A549 treated with dexamethasone at 1 μM for 4 hours (cell line): ENCODE data around the gene CNTNAP1. TPM values are rescaled to one million over a fixed set of nuclear protein-coding genes. Genes with fewer than 3 reads are reported as not detected.

Source experiments
- total RNA-seq: library from RNA; stranded (reverse); fragments of 200-300 nt; extraction: Qiagen RNA extraction; gene quantifications from 5 replicates; pipeline ENCODE4 v1.2.3, GENCODE V29; 2022

CNTNAP1 gene
- total RNA-seq = 3.8 to 6.0 TPM (median 5.8 TPM) in 5 replicates

DNA sequence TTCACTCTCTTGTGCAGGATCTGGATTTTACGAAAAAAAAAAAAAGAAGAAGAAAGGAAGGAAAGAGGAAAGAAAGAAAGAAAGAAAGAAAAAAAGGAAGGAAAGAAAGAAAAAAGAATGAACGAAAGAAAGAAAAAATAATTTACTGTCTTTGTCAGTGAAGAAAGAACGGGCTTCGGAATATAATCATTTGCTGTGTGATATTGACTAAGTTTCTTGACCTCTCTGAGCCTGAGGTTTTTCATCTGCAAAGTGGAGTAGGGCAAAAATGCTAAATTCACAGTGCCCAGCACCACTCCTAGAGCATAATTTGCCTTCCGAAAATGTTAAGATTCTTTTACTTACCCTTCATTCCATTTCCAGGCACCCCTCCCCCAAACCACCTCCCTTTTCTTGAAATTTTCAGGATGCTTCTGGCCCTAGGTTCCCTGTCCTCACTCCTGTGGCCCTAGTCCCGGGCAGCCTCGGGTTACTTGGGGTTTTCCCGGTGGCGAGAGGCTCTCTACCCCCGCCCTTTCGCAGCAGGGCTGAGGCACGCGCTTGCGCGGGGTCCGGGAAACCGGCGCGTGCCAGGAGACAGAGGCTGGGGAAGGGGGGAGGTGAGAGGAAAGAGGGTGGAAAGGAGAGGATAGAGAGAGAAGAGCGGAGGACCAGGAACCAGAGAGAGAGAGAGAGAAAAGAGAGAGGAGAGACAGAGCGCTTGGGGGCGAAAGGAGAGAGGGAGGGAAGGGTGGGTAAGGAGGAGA lies at the start of gene CNTNAP1:
CNTNAP1 (plus strand) TSS at position 556 of the 746 bp plus-strand sequence. CDS start 299 bp downstream, outside the sequence.

DNA sequence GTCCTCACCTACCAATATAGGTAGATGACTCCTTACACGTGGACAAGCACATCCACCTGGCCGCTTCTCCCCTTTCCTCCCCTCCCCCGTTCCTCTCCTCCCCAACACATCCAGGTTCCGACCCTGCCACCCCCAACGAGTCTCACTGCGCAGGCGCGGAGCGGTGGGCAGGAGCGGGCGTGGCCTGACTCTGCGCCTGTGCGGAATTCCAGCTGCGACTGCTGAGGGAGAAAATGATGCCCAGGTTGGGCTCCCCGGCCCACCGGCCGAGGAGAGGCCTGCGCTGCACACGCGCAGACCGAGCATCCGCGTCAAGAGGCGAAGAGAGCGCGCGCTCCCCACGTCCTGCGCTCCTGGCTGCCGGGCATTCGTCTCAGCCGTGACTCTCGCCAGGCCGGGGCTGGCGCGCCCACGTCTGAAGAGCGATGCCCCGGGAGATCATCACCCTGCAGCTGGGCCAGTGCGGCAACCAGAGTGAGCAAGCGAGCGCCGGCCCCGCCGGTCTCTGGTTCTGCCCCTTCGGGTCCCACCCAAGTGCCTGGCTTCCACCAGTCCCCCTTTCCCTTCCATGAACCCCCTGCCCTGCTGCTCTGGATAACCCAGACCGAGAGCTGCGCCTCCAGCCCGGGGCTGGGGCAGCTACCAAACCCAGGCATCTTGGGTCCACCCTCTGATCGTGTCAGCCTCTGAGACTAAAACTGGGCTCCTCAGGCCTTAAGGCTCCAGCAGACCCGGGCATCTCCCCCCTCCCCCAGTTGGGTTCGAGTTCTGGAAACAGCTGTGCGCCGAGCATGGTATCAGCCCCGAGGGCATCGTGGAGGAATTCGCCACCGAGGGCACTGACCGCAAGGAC lies 23.0 kb upstream of the CNTNAP1 start, which contains the start of gene TUBG2:
TUBG2 (plus strand) TSS at position 206 of the 853 bp plus-strand sequence; CDS start at position 426, 220 bp downstream.

DNA sequence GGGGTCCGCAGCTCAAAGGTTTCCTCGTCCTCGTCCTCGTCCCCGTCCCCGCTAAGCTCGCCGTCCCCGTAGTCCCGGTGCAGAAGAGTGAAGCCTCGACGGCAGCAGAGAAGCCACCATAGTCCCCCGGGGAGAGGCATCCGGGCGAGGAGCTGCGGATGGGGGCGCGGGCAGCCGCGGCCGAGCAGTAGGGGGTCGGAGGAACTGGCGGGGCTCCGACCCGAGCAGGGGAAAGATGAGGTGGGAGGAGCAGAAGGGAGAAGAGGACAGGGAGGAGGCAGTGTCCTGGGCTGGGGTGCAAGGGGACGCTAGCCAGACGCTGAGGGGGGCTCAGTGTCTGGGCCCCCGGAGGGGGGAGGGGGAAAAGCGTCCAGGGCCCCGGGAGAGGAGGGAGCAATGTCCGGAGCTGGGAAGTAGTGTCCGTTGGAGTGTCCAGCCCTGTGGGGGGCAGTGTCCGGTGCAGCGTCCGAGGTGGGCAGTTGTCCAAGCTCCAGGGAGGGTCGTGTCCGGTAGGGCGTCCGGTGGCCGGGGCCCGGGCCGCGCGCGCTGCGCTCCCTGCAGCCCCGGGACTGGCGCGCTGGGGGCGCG lies 5.8 kb upstream of the CNTNAP1 start, which contains the start of gene PLEKHH3:
PLEKHH3 (minus strand) TSS at position 571 of the 588 bp plus-strand sequence; CDS start at position 140, 431 bp downstream.

DNA sequence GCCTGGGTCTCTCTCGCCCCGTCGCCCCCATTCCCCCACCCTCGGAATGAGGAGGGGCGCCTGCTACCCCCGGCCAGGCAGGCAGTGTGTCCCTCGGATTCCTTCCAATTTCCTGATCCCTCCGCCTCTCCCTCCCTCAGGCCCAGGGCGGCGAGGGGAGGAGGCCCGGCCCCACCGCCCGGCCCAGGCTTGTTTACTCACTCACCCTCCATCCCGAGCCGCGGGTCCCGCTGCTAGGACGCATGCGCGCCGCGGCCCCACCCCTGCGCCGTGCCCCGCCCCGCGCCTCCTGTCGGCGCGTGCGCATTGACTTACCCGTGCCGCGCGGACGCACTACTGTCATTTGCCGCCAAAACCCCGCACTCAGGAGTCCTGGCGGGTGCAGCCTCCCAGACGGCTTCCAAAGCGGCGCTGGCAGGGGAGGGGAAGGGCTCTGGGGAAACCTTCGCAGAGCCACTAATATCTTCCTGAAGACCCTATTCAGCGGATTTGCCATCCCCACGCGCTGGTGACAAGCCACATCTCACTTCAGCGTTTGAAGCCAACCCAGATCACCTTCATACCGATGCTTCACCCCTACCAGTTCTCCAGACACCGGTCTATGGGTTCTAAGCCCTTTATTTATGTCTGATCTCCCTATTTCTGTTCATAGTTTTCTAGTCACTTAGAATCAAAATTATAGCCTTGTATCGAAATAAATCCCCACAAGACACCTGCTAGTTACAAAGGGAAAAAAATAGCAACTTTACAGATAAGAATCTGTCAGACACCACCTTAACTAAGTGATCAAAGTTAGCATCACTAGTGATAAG lies 62.7 kb downstream of the CNTNAP1 start, which contains the start of gene EZH1:
EZH1 (minus strand) TSS at position 235 of the 812 bp plus-strand sequence. CDS start 16,099 bp downstream, outside the sequence.

Other genes with a start within 250 kb of the CNTNAP1 start
- gene ATP6V0A1, start 223.7 kb upstream of the CNTNAP1 start, total RNA-seq = 25.9 to 42.7 TPM (median 40.2 TPM) in 5 replicates
- 28.7 to 43.2 TPM (median 37.9 TPM) in 5 replicates for gene NAGLU, start 146.3 kb upstream of the CNTNAP1 start, total RNA-seq
- gene HSD17B1, start 129.6 kb upstream of the CNTNAP1 start, total RNA-seq = 0.89 to 1.5 TPM (median 1.2 TPM) in 5 replicates
- 96.2 to 121 TPM (median 112 TPM) in 5 replicates for gene COASY, start 120.4 kb upstream of the CNTNAP1 start, total RNA-seq
- gene MLX, start 115.4 kb upstream of the CNTNAP1 start, total RNA-seq = 53.8 to 68.7 TPM (median 66.2 TPM) in 5 replicates
- 29.1 to 33.7 TPM (median 32.2 TPM) in 5 replicates for gene PSMC3IP, start 104.8 kb upstream of the CNTNAP1 start, total RNA-seq
- gene RETREG3, start 73.2 kb upstream of the CNTNAP1 start, total RNA-seq = 24.9 to 32.1 TPM (median 30.6 TPM) in 5 replicates
- 128 to 160 TPM (median 146 TPM) in 5 replicates for gene TUBG1, start 72.8 kb upstream of the CNTNAP1 start, total RNA-seq
- gene TUBG2, start 23.2 kb upstream of the CNTNAP1 start, total RNA-seq = 14.0 to 23.3 TPM (median 20.5 TPM) in 5 replicates
- gene PLEKHH3, start 5.5 kb upstream of the CNTNAP1 start, total RNA-seq = 11.5 to 15.9 TPM (median 14.6 TPM) in 5 replicates
- gene CCR10, start 688 bp upstream of the CNTNAP1 start, total RNA-seq = 0.21 to 0.42 TPM (median 0.34 TPM) in 5 replicates
- gene EZH1, start 62.5 kb downstream of the CNTNAP1 start, total RNA-seq = 9.4 to 12.3 TPM (median 10.0 TPM) in 5 replicates
- 0.67 to 1.5 TPM (median 0.77 TPM) in 5 replicates for gene RAMP2, start 78.7 kb downstream of the CNTNAP1 start, total RNA-seq
- 112 to 135 TPM (median 113 TPM) in 5 replicates for gene VPS25, start 90.9 kb downstream of the CNTNAP1 start, total RNA-seq
- 0.50 to 1.7 TPM (median 1.1 TPM) in 5 replicates for gene WNK4, start 98.1 kb downstream of the CNTNAP1 start, total RNA-seq
- gene COA3, start 116.2 kb downstream of the CNTNAP1 start, total RNA-seq = 120 to 129 TPM (median 122 TPM) in 5 replicates
- 0.07 TPM in 1 of 5 replicates, not detected in the others for gene CNTD1, start 116.3 kb downstream of the CNTNAP1 start, total RNA-seq
- 82.3 to 107 TPM (median 86.1 TPM) in 5 replicates for gene BECN1, start 141.8 kb downstream of the CNTNAP1 start, total RNA-seq
- gene PSME3, start 150.9 kb downstream of the CNTNAP1 start, total RNA-seq = 236 to 259 TPM (median 252 TPM) in 5 replicates
- 1.6 to 3.0 TPM (median 2.4 TPM) in 5 replicates for gene AOC2, start 162.0 kb downstream of the CNTNAP1 start, total RNA-seq
- gene AOC3, start 168.7 kb downstream of the CNTNAP1 start, total RNA-seq = 0.86 to 2.0 TPM (median 1.1 TPM) in 5 replicates
- gene G6PC1, start 218.3 kb downstream of the CNTNAP1 start, total RNA-seq = 0.06 to 0.09 TPM (median 0.08 TPM) in 3 of 5 replicates, not detected in the others